Measurements from ENCODE around the gene ATP2C2.

The ATP2C2 gene

GRCh38 chr16:84481051-84481735, 112.9 kb downstream of the ATP2C2 start:
- DNase-seq (ENCODE audit: low read depth) = no peak
- H3K4me3 ChIP-seq (ENCODE audit: low read length) = no peak overlapping the region
- no peak for TF ChIP-seq CTCF (conservative IDR thresholded peaks at IDR 0.05; ENCODE audit: low read length)

GRCh38 chr16:84482001-84482891, 113.9 kb downstream of the ATP2C2 start:
- H3K4me3 ChIP-seq (ENCODE audit: low read length) = no peak overlapping the region
- no peak for TF ChIP-seq CTCF (conservative IDR thresholded peaks at IDR 0.05; ENCODE audit: low read length)
- DNase-seq (ENCODE audit: low read depth) = no peak

- no peak for DNase-seq (ENCODE audit: low read depth)
- no peak for TF ChIP-seq CTCF (conservative IDR thresholded peaks at IDR 0.05; ENCODE audit: low read length)
- no peak overlapping the region for H3K4me3 ChIP-seq (ENCODE audit: low read length)
Measured at GRCh38 chr16:84482951-84483881, 114.9 kb downstream of the ATP2C2 start.

GRCh38 chr16:84483882-84484565, 115.7 kb downstream of the ATP2C2 start:
- DNase-seq (ENCODE audit: low read depth) = no peak
- TF ChIP-seq CTCF (conservative IDR thresholded peaks at IDR 0.05; ENCODE audit: low read length) = no peak

GRCh38 chr16:84484579-84485254, 116.4 kb downstream of the ATP2C2 start:
- peak; percentile 56 for DNase-seq (ENCODE audit: low read depth)
- peak; percentile 84 for TF ChIP-seq CTCF (conservative IDR thresholded peaks at IDR 0.05; ENCODE audit: low read length)
- H3K4me3 ChIP-seq (ENCODE audit: low read length) = no peak overlapping the region

More at GRCh38 chr16:84483882-84484565, 115.7 kb downstream of the ATP2C2 start:
- H3K4me3 ChIP-seq (ENCODE audit: low read length) = no peak overlapping the region
